GM12801 (cell line): Measurements from ENCODE around the gene ANKFN1.

ENCODE experiments used
- CTCF ChIP-seq: IDR thresholded peaks from one replicate; pipeline ENCODE4 v1.5.1; 2011; ENCODE audit warnings: control low read depth; ENCODE audit not compliant: insufficient read length; ENCODE audit errors: extremely low read depth

Gene ANKFN1

GRCh38 chr17:56322991-56323390, 169.7 kb downstream of the ANKFN1 start:
- TF ChIP-seq CTCF, result no peak

GRCh38 chr17:56324676-56325075, 171.4 kb downstream of the ANKFN1 start:
- no peak for TF ChIP-seq CTCF

GRCh38 chr17:56325313-56326000, 172.2 kb downstream of the ANKFN1 start:
- no peak for TF ChIP-seq CTCF

GRCh38 chr17:56326001-56326359, 172.7 kb downstream of the ANKFN1 start:
- TF ChIP-seq CTCF, result no peak

GRCh38 chr17:56347639-56348038, 194.4 kb downstream of the ANKFN1 start:
- TF ChIP-seq CTCF, result no peak

GRCh38 chr17:56350592-56350991, 197.3 kb downstream of the ANKFN1 start:
- TF ChIP-seq CTCF, result no peak

GRCh38 chr17:56351675-56352074, 198.4 kb downstream of the ANKFN1 start:
- TF ChIP-seq CTCF, result no peak
